Effector memory CD8-positive, alpha-beta T cell (primary cell): ENCODE data around the gene SRGAP3.

Source experiments
- ATAC-seq: fragments of 150-1000 bp; cut with Tn5 transposase; replicated peaks from 2 replicates; pipeline ENCODE4 v1.10.0; 2021; ENCODE audit warnings: mild to moderate bottlenecking, moderate library complexity
- DNase-seq, 3 experiments: peaks; one replicate each; pipeline ENCODE4 v3.0.0; 2021
- H3K27ac Mint-ChIP-seq, 2 donors: one replicate each; pipeline ENCODE4 v1.8.0; 2022; ENCODE audit warnings: mild to moderate bottlenecking in 2 of 2, mixed read lengths in 2 of 2, moderate library complexity in 2 of 2
- H3K27me3 Mint-ChIP-seq, 2 donors: one replicate each; pipeline ENCODE4 v1.8.0; 2022; ENCODE audit warnings: mixed read lengths in 2 of 2
- H3K36me3 Mint-ChIP-seq: one replicate; pipeline ENCODE4 v1.8.0; 2022; ENCODE audit warnings: mild to moderate bottlenecking, moderate library complexity, mixed read lengths; ENCODE audit not compliant: insufficient read depth
- H3K4me1 Mint-ChIP-seq, 2 donors: one replicate each; pipeline ENCODE4 v1.8.0; 2022; ENCODE audit warnings: low read depth in 2 of 2, mixed read lengths in 2 of 2
- H3K4me3 Mint-ChIP-seq, 2 donors: one replicate each; pipeline ENCODE4 v1.8.0; 2022; ENCODE audit warnings: mild to moderate bottlenecking in 2 of 2, mixed read lengths in 2 of 2, moderate library complexity in 2 of 2
- H3K9me3 Mint-ChIP-seq, 2 donors: one replicate each; pipeline ENCODE4 v1.8.0; 2022; ENCODE audit warnings: mixed read lengths in 2 of 2

SRGAP3 gene

GRCh38 chr3:8978551-8978950 is 270.9 kb downstream of the SRGAP3 start:
- ATAC-seq (no peak), DNase-seq (no peak)
- Mint-ChIP-seq H3K9me3 (no peaks in the 10 kb centered on the region), H3K36me3 (no peaks in the 10 kb centered on the region), H3K4me1 (no peaks in the 10 kb centered on the region), H3K27ac (no peak overlapping the region), H3K27me3 (peaks cover 41 to 59% of the 10 kb centered on the region in 2 donors), H3K4me3 (no peak overlapping the region)

- H3K4me1 Mint-ChIP-seq, result no peaks in the 10 kb centered on the region
- peaks cover 29 to 41% of the 10 kb centered on the region in 2 donors for H3K27me3 Mint-ChIP-seq
- H3K4me3 Mint-ChIP-seq, result no peak overlapping the region
Observed at GRCh38 chr3:8976540-8977182, 272.8 kb downstream of the SRGAP3 start.

GRCh38 chr3:8975081-8976020 is 274.1 kb downstream of the SRGAP3 start:
- ATAC-seq (no peak), DNase-seq (no peak)
- no peaks in the 10 kb centered on the region for H3K36me3 Mint-ChIP-seq
- H3K4me3 Mint-ChIP-seq, result no peak overlapping the region
- H3K4me1 Mint-ChIP-seq, result peaks cover 3 to 5% of the 10 kb centered on the region in 2 donors
- H3K9me3 Mint-ChIP-seq, result no peaks in the 10 kb centered on the region
- H3K27ac Mint-ChIP-seq, result no peak overlapping the region
- H3K27me3 Mint-ChIP-seq, result peaks cover 16 to 28% of the 10 kb centered on the region in 2 donors

More at GRCh38 chr3:8976540-8977182, 272.8 kb downstream of the SRGAP3 start:
- H3K36me3 Mint-ChIP-seq, result no peaks in the 10 kb centered on the region
- no peaks in the 10 kb centered on the region for H3K9me3 Mint-ChIP-seq
- H3K27ac Mint-ChIP-seq, result no peak overlapping the region
- ATAC-seq, result no peak
- DNase-seq, result no peak

- H3K27ac Mint-ChIP-seq, result no peak overlapping the region
- H3K36me3 Mint-ChIP-seq, result no peaks in the 10 kb centered on the region
- no peak overlapping the region for H3K4me3 Mint-ChIP-seq
- no peak for DNase-seq
- H3K4me1 Mint-ChIP-seq, result peaks cover 3 to 5% of the 10 kb centered on the region in 2 donors
- ATAC-seq, result no peak
- no peaks in the 10 kb centered on the region for H3K9me3 Mint-ChIP-seq
- peaks cover 10 to 19% of the 10 kb centered on the region in 2 donors for H3K27me3 Mint-ChIP-seq
Observed at GRCh38 chr3:8974458-8974857, 275.0 kb downstream of the SRGAP3 start.

GRCh38 chr3:8972639-8973038 is 276.8 kb downstream of the SRGAP3 start:
- Mint-ChIP-seq H3K4me1 (peaks cover 3 to 5% of the 10 kb centered on the region in 2 donors), H3K9me3 (no peaks in the 10 kb centered on the region), H3K27me3 (peaks cover 10 to 16% of the 10 kb centered on the region in 2 donors), H3K27ac (no peak overlapping the region), H3K36me3 (no peaks in the 10 kb centered on the region), H3K4me3 (no peak overlapping the region)
- ATAC-seq (peak; percentile 26), DNase-seq (no peak)

GRCh38 chr3:8970971-8971589 is 278.4 kb downstream of the SRGAP3 start:
- ATAC-seq, result peak; percentile 90
- peak; percentile 72 to 79 (median 74) for DNase-seq
- no peak overlapping the region for H3K4me3 Mint-ChIP-seq
- H3K27me3 Mint-ChIP-seq, result peaks cover 9 to 16% of the 10 kb centered on the region in 2 donors
- no peaks in the 10 kb centered on the region for H3K9me3 Mint-ChIP-seq
- H3K4me1 Mint-ChIP-seq, result peaks cover 3 to 5% of the 10 kb centered on the region in 2 donors
- no peaks in the 10 kb centered on the region for H3K36me3 Mint-ChIP-seq
- H3K27ac Mint-ChIP-seq, result peak overlapping the region in 1 of 2 donors; percentile 15

GRCh38 chr3:8969241-8969640 is 280.2 kb downstream of the SRGAP3 start:
- H3K9me3 Mint-ChIP-seq, result no peaks in the 10 kb centered on the region
- DNase-seq, result no peak
- H3K4me1 Mint-ChIP-seq, result peaks cover 3 to 5% of the 10 kb centered on the region in 2 donors
- H3K4me3 Mint-ChIP-seq, result no peak overlapping the region
- ATAC-seq, result no peak
- H3K27me3 Mint-ChIP-seq, result peaks cover 9 to 16% of the 10 kb centered on the region in 2 donors
- no peaks in the 10 kb centered on the region for H3K36me3 Mint-ChIP-seq
- no peak overlapping the region for H3K27ac Mint-ChIP-seq

- Mint-ChIP-seq H3K27ac (no peak overlapping the region), H3K9me3 (no peaks in the 10 kb centered on the region), H3K36me3 (peaks cover 3% of the 10 kb centered on the region), H3K4me1 (peaks cover 3 to 6% of the 10 kb centered on the region in 2 donors), H3K27me3 (peaks cover 9 to 16% of the 10 kb centered on the region in 2 donors), H3K4me3 (no peak overlapping the region)
- ATAC-seq, result no peak
- DNase-seq, result no peak
Observed at GRCh38 chr3:8968375-8968882, 281.0 kb downstream of the SRGAP3 start.

- no peak for DNase-seq
- no peak overlapping the region for H3K27ac Mint-ChIP-seq
- no peak overlapping the region for H3K4me3 Mint-ChIP-seq
Observed at GRCh38 chr3:8967553-8967952, 281.9 kb downstream of the SRGAP3 start.

GRCh38 chr3:8966820-8967348 is 282.6 kb downstream of the SRGAP3 start:
- no peak for ATAC-seq
- no peak overlapping the region for H3K4me3 Mint-ChIP-seq
- H3K9me3 Mint-ChIP-seq, result no peaks in the 10 kb centered on the region
- no peak overlapping the region for H3K27ac Mint-ChIP-seq
- peaks cover 16 to 21% of the 10 kb centered on the region in 2 donors for H3K4me1 Mint-ChIP-seq
- peaks cover 9 to 16% of the 10 kb centered on the region in 2 donors for H3K27me3 Mint-ChIP-seq
- no peak for DNase-seq
- peaks cover 13% of the 10 kb centered on the region for H3K36me3 Mint-ChIP-seq

More at GRCh38 chr3:8967553-8967952, 281.9 kb downstream of the SRGAP3 start:
- H3K9me3 Mint-ChIP-seq, result no peaks in the 10 kb centered on the region
- H3K36me3 Mint-ChIP-seq, result peaks cover 10% of the 10 kb centered on the region
- peaks cover 12 to 15% of the 10 kb centered on the region in 2 donors for H3K4me1 Mint-ChIP-seq
- H3K27me3 Mint-ChIP-seq, result peaks cover 9 to 16% of the 10 kb centered on the region in 2 donors
- ATAC-seq, result no peak

GRCh38 chr3:8966150-8966819 is 283.2 kb downstream of the SRGAP3 start:
- ATAC-seq, result no peak
- Mint-ChIP-seq H3K27me3 (peaks cover 9 to 16% of the 10 kb centered on the region in 2 donors), H3K4me1 (peaks cover 15 to 20% of the 10 kb centered on the region in 2 donors), H3K36me3 (peaks cover 13% of the 10 kb centered on the region), H3K27ac (no peak overlapping the region), H3K4me3 (no peak overlapping the region), H3K9me3 (no peaks in the 10 kb centered on the region)
- no peak for DNase-seq

GRCh38 chr3:8964436-8965370 is 284.7 kb downstream of the SRGAP3 start:
- Mint-ChIP-seq H3K4me3 (peak overlapping the region; percentile 97 to 98), H3K9me3 (no peaks in the 10 kb centered on the region), H3K27me3 (peaks cover 9 to 16% of the 10 kb centered on the region in 2 donors), H3K4me1 (peaks cover 14 to 21% of the 10 kb centered on the region in 2 donors), H3K27ac (peak overlapping the region in 1 of 2 donors; percentile 99), H3K36me3 (peaks cover 13% of the 10 kb centered on the region)
- no peak for ATAC-seq
- DNase-seq, result no peak
